GM12878 (cell line): ENCODE measurements around the gene CDC20B. TPM values are rescaled to one million over a fixed set of nuclear protein-coding genes. Genes with fewer than 3 reads are reported as not detected.

ENCODE experiments used
- ASH2L ChIP-seq: fragments of 300-600, 200-600 bp; sonication (generic); IDR thresholded peaks from 2 replicates; pipeline ENCODE4 v1.6.1; 2017; ENCODE audit warnings: low read depth, mild to moderate bottlenecking, borderline replicate concordance
- CHD2 ChIP-seq: IDR thresholded peaks from 2 replicates; pipeline ENCODE4 v1.6.1; 2011; ENCODE audit warnings: low read depth, low read length, improper control_type of control experiment, borderline replicate concordance
- IKZF1 ChIP-seq: fragments of 450-650 bp; conservative IDR thresholded peaks from 2 replicates; pipeline ENCODE4 v1.6.1; 2017; ENCODE audit warnings: antibody characterized with exemption, mild to moderate bottlenecking
- KLF5 ChIP-seq: fragments of 450-650 bp; IDR thresholded peaks from 2 replicates; pipeline ENCODE4 v1.6.1; 2014; ENCODE audit warnings: mild to moderate bottlenecking; ENCODE audit not compliant: partially characterized antibody
- MLLT1 ChIP-seq: fragments of 450-650 bp; IDR thresholded peaks from 2 replicates; pipeline ENCODE4 v1.6.1; 2016; ENCODE audit warnings: mild to moderate bottlenecking
- PAX8 ChIP-seq: fragments of 450-650 bp; IDR thresholded peaks from 2 replicates; pipeline ENCODE4 v1.6.1; 2017; ENCODE audit warnings: mild to moderate bottlenecking, moderate library complexity
- SMARCA5 ChIP-seq: fragments of 450-650 bp; IDR thresholded peaks from 2 replicates; pipeline ENCODE4 v1.6.1; 2017; ENCODE audit warnings: mild to moderate bottlenecking
- SREBF1 ChIP-seq: IDR thresholded peaks from 2 replicates; pipeline ENCODE4 v1.6.1; 2012; ENCODE audit warnings: mild to moderate bottlenecking, low read length
- TAF1 ChIP-seq: IDR thresholded peaks from 2 replicates; pipeline ENCODE4 v1.6.1; 2011; ENCODE audit warnings: mild to moderate bottlenecking, low read depth, low read length, borderline replicate concordance
- TARDBP ChIP-seq: IDR thresholded peaks from 2 replicates; pipeline ENCODE4 v1.6.1; 2016; ENCODE audit warnings: borderline replicate concordance
- TCF3 ChIP-seq: IDR thresholded peaks from 2 replicates; pipeline ENCODE4 v1.6.1; 2012; ENCODE audit warnings: low read depth, mild to moderate bottlenecking, low read length, borderline replicate concordance; ENCODE audit not compliant: insufficient read depth
- YY1 ChIP-seq: IDR thresholded peaks from 2 replicates; pipeline ENCODE4 v1.6.1; 2011; ENCODE audit warnings: low read depth, mild to moderate bottlenecking, low read length
- ZSCAN29 ChIP-seq: fragments of 450-650 bp; IDR thresholded peaks from 2 replicates; pipeline ENCODE4 v1.6.1; 2017; ENCODE audit warnings: mild to moderate bottlenecking, moderate library complexity
- polyA plus RNA-seq, 11 experiments: library from polyadenylated mRNA; depleted of rRNA in 4 of 11; unstranded in 6 of 11; stranded (reverse) in 5 of 11; fragments of >200 nt; fragmentation: Nextera tagmentation in 4 of 11; fragmentation: Illumina TruSeq in 1 of 11; extraction: Ambion mirVana in 4 of 11; extraction: Trizol in 1 of 11; gene quantifications; 1 replicate in 1 of 11; 2 replicates in 10 of 11; pipeline versions ENCODE4 v1.2.1 to v1.2.3, GENCODE V29; 2011 to 2016; ENCODE audit warnings: inconsistent platforms in 2 of 11, missing spikeins in 2 of 11, low read depth in 1 of 11
- total RNA-seq, 4 experiments: library from RNA; depleted of rRNA in 3 of 4; stranded (reverse); fragments of >200 nt in 3 of 4; fragmentation: Illumina TruSeq in 1 of 4; extraction: Trizol in 1 of 4; gene quantifications; 2 replicates each; pipeline versions ENCODE4 v1.2.1 to v1.2.3, GENCODE V29; 2013 to 2021
- TF ChIP-seq, protein P1 (sequence below): fragments of 150-350 bp; IDR thresholded peaks from 2 replicates; pipeline ENCODE4 v1.6.1; 2016; ENCODE audit warnings: low read depth, low read length
- TF ChIP-seq, protein P2 (sequence below): IDR thresholded peaks from 2 replicates; pipeline ENCODE4 v1.6.1; 2012; ENCODE audit warnings: low read depth, low read length, improper control_type of control experiment
- TF ChIP-seq, protein P3 (sequence below): fragments of 450-650 bp; IDR thresholded peaks from 2 replicates; pipeline ENCODE4 v1.6.1; 2017; ENCODE audit warnings: low read depth, mild to moderate bottlenecking, moderate library complexity

The CDC20B gene
- total and polyA plus RNA-seq, 10 of the 15 experiments (the other 5 are each of a cell fraction or from before 2014, with no cell fraction given): 0.05 to 0.11 TPM; not detected in 8

- TF ChIP-seq, protein P1, sequence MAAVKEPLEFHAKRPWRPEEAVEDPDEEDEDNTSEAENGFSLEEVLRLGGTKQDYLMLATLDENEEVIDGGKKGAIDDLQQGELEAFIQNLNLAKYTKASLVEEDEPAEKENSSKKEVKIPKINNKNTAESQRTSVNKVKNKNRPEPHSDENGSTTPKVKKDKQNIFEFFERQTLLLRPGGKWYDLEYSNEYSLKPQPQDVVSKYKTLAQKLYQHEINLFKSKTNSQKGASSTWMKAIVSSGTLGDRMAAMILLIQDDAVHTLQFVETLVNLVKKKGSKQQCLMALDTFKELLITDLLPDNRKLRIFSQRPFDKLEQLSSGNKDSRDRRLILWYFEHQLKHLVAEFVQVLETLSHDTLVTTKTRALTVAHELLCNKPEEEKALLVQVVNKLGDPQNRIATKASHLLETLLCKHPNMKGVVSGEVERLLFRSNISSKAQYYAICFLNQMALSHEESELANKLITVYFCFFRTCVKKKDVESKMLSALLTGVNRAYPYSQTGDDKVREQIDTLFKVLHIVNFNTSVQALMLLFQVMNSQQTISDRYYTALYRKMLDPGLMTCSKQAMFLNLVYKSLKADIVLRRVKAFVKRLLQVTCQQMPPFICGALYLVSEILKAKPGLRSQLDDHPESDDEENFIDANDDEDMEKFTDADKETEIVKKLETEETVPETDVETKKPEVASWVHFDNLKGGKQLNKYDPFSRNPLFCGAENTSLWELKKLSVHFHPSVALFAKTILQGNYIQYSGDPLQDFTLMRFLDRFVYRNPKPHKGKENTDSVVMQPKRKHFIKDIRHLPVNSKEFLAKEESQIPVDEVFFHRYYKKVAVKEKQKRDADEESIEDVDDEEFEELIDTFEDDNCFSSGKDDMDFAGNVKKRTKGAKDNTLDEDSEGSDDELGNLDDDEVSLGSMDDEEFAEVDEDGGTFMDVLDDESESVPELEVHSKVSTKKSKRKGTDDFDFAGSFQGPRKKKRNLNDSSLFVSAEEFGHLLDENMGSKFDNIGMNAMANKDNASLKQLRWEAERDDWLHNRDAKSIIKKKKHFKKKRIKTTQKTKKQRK: no peak
- no peak for TF ChIP-seq TCF3
- TF ChIP-seq ZSCAN29: no peak
- no peak for TF ChIP-seq CHD2
- TF ChIP-seq, protein P2, sequence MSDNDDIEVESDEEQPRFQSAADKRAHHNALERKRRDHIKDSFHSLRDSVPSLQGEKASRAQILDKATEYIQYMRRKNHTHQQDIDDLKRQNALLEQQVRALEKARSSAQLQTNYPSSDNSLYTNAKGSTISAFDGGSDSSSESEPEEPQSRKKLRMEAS: no peak
- TF ChIP-seq TAF1: no peak
- TF ChIP-seq ASH2L: no peak
- 0 out of 2 replicates have a peak, but pooled peaks have one; percentile 36 for TF ChIP-seq SMARCA5
- TF ChIP-seq SREBF1: no peak
- no peak for TF ChIP-seq KLF5
- no peak for TF ChIP-seq PAX8
- TF ChIP-seq YY1: peak; percentile 57; the same call in 1 of the 2 replicates
- no peak for TF ChIP-seq TARDBP
- TF ChIP-seq, protein P3, sequence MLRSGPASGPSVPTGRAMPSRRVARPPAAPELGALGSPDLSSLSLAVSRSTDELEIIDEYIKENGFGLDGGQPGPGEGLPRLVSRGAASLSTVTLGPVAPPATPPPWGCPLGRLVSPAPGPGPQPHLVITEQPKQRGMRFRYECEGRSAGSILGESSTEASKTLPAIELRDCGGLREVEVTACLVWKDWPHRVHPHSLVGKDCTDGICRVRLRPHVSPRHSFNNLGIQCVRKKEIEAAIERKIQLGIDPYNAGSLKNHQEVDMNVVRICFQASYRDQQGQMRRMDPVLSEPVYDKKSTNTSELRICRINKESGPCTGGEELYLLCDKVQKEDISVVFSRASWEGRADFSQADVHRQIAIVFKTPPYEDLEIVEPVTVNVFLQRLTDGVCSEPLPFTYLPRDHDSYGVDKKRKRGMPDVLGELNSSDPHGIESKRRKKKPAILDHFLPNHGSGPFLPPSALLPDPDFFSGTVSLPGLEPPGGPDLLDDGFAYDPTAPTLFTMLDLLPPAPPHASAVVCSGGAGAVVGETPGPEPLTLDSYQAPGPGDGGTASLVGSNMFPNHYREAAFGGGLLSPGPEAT: no peak
- TF ChIP-seq IKZF1: 0 out of 2 replicates have a peak, but pooled peaks have one; percentile 21
- peak; percentile 73 for TF ChIP-seq MLLT1
These were observed 26.3 kb downstream of the CDC20B start (continued) for GRCh38 chr5:55146543-55147151.
